Renal pelvis (tissue), 4 donors: Measurements from ENCODE around the gene TUFM. TPM values are rescaled to one million over a fixed set of nuclear protein-coding genes. Genes with fewer than 3 reads are reported as not detected.

Source experiments
- DNase-seq: peaks from one replicate; pipeline ENCODE4 v3.0.0-alpha.2; 2013
- polyA plus RNA-seq, 3 donors: library from polyadenylated mRNA; unstranded; fragments of 120-200 nt; gene quantifications; one replicate each; pipeline ENCODE4 v1.2.1, GENCODE V29; 2013; ENCODE audit not compliant: insufficient read length in 3 of 3

Gene TUFM
- polyA plus RNA-seq, 3 donors = 220 to 228 (median 223) TPM

DNA sequence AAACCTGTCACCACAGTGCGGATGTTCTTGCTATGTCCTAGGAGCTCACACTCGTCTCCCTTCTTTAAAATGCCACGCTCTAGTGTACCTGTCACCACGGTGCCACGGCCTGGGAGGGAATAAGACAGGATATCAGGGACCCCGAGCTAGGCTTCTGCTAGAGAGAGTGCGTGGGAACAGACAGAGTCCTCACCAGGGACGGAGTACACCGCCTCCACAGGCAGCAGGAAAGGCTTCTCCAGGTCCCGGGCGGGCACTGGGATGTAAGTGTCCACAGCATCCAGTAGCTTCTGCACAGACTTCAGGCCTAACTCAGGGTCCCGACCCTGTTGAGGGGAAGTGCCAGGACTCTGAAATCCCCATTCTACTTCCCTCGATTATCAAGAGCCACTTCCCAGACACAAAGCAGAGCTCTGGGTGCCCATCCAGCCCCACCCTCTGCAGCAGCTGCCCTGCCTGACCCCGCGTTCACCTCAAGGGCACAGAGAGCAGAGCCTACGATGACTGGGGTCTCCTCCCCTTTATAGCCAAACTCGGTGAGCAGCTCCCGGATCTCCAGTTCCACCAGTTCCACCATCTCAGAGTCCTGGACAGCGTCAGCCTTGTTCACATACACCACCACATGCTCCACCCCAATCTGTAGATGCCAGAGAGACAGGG lies 1.8 kb downstream of the TUFM start:
- no peak for DNase-seq

DNA sequence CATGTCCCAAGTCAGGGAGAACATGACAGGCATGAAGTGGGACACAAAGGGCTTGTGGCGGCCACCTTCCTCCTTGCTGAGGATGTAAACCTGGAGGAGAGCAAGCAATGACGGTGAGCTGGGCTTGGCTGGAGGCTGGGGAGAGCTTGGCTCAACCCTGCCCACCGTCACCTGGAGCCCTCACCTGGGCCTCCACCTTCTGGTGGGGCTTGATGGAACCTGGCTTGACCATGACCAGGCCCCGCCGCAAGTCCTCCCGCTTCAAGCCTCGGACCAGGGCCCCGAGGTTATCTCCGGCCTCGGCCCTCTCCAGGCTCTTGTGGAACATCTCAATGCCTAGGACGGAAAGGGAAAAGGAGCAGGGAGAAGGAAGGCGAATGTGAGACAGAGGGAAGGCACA lies 2.4 kb downstream of the TUFM start:
- no peak for DNase-seq

DNA sequence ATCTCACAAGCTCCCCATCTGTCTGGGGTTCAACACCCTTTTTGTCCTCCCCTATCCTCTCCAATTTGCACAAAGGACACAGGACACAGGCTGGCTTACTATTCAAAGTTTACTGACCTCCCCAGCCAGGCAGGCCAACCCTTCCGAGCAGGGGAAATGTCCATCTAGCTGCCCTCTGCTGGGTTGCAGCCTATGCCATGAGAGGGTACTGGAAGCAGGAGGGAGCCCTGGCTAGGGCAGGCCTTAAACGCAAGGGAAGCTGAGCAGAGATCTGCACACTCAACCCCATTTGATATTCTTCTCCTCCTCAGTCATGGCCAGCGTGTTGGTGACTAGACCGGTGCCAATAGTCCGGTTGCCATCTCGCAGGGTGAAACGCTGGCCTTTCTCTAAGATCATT lies 3.5 kb downstream of the TUFM start:
- no peak for DNase-seq

DNA sequence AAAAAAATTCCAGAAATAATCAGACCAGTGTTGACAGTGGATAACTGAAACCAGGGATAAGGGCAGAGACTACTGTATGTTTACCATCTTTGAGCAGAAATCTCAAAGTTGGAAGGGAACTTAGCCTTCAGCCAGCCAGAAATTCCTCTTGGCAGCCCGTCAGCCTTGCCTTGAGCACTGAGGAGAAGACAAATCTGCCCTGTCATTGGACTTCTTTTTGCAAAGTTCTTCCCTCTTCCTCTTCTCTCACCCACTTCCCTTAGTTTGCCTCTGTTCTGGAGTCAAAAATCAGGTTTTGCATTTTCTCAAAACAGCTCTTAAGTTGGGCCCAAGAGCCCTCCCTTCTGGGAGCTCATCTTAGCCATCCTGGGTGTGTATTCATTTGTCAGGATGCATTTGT lies 6.2 kb downstream of the TUFM start:
- no peak for DNase-seq

DNA sequence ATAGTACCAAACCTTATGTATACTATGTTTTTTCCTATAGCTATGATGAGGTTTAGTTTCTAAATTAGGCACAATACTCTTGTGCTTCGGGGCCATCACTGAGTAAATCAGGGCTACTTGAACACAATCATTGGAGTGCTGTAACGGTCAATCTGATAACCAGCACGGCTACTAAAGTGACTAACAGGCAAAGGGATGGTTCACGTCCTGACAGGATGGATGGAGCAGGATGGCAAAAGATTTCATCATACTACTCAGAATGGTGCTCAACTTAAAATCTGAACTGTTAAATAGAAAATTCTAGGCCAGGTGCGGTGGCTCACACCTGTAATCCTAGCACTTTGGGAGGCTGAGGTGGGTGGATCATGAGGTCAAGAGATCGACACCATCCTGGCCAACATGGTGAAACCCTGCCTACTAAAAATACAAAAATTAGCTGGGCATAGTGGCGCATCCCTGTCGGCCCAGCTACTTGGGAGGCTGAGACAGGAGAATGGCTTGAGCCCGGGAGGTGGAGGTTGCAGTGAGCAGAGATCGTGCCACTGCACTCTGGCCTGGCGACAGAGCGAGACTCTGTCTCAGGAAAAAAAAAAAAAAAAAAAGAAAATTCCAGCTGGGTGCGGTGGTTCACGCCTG lies 7.0 kb downstream of the TUFM start:
- DNase-seq = no peak

DNA sequence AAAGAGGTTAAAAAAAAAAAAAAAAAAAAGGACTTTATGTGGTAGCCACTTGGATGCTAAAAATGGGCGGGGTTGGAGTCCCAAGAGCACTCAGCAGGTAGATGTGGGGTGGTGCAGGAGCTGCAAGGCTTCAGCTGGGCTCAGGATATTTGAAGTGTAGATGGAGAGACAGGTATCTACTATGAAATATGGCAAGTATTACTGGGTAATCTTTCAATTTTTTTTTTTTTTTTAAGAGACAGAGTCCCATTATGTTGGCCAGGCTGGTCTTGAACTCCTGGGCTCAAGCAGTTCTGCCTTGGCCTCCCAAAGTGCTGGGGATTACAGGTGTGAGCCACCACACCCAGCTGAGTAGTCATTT lies 7.6 kb downstream of the TUFM start:
- no peak for DNase-seq

DNA sequence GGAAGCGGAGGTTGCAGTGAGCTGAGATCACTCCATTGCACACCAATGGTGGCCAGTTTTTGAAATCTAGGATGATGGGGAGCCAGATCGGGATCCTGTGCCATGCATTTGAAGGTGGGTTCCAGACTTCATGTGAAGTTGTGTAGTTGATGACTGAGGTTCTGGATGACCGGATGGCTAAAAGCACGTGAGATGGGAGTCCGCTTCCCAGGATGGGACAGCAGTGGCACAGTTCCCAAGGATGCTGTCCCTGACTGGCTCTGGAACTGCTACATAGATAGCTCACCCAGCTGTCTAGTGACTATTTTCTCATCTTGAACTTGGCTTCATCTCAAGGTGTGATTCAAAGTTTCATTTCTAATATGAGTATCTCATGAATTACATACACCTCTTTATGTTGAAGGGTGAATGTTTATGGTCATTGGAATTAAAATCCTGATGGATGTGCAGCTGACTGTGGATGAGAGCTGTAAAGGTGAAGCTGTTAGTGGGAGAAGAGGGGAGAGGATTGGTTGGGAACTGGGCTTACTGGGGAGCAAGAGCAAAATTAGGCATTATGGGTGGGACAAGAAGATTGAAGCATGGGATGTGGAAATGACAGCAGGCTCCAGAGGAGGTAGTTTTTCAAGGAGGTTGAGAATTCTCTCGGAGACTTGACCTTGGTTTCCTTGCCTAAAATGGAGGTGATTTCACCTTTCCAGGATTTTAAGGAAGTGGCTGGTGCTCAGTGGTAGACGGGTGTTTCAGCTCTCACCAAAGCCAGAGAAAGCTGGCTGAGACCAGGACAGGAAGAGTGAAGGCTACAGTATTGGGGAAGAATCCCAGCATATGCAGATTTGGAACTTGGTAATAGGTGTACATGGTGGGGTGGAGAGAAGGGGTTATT lies 8.2 kb downstream of the TUFM start:
- no peak for DNase-seq

DNA sequence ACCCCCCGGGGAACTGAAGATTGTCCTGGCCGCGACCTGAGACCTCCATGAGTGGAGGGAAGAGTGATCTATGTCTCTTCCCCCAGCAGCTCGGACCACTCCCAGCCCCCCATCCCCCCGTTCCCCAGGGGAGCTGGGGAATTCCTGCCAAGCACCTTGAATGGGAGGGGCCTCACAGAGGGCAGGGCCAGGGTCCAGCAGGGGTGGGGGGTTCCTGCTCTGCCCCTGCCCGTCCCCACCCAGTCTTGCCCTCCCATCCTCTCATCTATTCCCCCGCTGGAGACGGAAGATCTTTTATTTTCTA lies 9.4 kb downstream of the TUFM start:
- no peak for DNase-seq

DNA sequence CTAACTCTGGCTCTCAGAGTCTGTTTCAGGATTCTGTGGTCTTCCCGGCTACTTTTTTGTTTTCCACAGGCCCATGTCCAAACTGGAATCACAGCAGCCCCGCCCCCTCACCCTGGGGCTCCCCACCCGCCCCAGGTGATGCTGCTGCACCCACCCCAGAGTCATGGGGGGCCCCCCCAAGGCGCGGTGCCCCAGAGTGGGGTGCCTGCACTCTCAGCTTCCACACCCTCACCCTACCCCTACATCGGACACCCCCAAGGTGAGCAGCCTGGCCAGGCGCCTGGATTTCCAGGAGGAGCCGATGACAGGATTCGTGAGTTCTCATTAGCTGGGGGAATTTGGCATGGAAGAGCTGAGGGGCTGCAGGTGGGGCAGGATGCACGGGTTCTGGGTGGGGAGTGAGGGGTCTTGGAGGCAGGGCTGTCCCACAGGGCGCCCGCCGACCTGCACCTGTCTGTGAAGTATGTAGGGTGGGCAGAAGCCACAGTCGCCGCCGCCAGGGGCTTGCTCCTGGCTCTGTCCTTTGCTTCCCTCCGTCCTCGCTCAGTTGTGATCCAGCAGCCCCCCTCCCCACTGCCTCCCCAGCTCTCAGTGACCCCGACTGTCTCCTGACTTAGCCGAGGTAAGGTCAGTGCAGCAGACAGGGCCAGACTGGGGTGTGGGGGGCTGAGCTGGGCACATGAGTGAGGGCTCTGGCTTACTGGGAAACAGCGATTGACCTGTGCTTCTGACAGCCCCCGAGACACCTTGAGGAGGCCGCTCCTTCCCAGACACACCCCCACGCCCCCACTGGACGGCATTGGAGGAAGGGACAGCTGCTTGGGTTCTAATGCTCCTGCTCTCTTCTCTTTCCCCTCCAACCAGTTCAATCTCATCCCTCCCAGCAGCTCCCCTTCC lies 10.0 kb downstream of the TUFM start:
- DNase-seq = no peak

DNA sequence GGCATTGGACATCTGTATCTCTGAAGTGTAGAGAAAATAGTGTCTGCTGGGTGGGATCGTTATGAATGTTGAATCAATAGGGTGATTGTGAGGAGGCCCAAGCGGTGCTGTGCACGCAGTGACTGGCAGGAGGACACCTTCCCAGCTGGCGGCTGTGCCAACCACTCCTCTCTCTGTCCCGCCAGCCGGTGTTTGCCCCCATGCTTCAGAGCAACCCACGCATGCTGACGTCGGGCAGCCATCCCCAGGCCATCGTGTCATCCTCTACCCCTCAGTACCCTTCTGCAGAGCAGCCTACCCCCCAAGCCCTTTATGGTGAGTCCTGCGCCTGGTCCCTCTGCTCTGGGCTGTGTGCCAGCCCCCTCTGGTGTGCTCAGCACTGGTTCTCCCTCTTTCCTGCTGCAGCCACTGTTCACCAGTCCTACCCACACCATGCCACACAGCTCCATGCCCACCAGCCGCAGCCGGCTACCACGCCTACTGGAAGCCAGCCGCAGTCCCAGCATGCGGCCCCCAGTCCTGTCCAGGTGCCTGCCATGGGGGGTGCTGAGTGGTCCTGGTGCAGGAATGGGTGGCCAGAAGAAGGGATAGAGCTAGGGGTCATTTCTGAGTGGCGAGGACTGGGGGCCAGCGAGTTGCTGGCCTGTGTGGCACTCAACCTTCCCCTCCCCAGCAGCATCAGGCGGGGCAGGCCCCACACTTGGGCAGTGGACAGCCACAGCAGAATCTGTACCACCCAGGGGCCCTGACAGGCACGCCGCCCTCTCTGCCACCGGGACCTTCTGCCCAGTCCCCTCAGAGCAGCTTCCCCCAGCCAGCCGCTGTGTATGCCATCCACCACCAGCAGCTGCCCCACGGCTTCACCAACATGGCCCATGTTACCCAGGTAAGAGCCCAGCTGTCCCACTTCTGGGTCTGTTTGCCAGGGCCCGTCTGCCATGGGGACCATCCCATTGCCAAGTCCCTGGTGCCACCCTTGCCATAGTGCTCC lies 11.0 kb downstream of the TUFM start:
- no peak for DNase-seq

DNA sequence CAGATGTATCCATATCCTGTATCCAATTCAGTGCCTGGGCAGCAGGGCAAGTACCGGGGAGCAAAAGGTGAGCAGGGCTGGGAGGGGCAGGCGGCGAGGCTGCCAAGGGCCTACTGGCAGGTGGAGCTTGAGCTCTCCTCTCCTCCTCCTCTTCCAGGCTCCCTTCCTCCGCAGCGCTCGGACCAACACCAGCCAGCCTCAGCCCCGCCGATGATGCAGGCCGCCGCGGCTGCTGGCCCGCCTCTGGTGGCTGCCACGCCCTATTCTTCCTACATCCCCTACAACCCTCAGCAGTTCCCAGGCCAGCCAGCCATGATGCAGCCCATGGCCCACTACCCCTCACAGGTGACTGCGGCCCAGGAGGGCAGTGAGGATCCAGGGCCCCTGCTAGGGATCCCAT lies 11.8 kb downstream of the TUFM start:
- DNase-seq = no peak

DNA sequence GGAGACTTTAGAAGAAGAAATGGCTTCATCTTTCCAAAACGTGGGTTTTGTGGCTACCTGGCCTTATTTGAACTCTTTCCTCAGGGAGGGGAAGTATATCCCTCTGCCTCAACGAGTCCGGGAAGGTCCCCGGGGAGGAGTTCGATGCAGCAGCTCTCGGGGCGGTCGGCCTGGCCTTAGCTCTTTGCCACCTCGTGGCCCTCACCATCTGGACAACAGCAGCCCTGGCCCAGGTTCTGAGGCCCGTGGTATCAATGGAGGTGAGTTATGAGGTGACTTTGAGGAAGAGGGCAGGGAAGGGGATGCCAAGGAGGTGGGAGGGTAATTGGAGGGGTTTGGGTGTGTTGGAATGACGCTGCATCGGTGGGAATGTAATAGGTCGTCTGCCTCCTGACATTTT lies 15.6 kb downstream of the TUFM start:
- no peak for DNase-seq

DNA sequence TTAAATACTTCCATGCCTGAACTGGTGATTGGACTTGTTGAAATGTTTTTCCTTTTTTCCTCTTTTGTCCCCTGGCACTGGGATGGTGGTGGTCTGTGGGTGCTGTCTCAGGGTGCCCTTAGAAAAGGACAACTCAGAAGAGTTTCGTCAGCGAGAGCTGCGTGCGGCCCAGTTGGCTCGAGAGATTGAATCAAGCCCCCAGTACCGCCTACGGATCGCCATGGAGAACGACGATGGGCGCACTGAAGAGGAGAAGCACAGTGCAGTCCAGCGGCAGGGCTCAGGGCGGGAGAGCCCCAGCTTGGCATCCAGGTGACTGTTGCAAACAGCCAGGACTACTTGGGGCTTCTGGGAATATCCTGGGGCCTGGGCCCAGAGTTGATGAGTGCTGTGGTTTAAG lies 16.4 kb downstream of the TUFM start:
- DNase-seq = no peak

DNA sequence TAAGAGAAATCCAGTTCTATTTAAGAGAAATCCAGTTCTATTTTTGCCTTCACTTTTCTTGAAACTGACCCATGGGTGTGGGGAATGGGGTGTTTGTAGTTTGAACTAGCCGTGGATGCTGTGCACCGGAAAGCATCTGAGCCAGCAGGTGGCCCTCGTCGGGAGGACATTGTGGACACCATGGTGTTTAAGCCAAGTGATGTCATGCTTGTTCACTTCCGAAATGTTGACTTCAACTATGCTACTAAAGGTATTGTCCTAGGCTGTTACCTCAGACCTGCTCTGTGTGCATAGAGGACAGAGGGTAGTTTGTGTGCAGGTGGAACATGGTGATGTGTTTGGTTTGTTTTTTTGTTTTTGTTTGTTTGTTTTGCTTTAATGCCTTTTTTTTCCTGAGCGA lies 20.0 kb downstream of the TUFM start:
- no peak for DNase-seq

DNA sequence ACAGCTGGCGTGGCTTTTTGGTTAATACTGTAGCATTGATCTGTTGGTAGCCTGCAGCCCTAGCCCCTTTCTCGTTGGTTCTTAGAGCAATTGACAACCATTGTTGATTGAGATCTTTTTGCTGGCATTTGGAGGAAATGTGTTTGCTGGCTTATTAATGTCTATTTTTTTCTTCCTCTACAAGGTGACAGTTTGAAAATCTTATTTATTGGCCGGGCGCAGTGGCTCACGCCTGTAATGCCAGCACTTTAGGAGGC lies 21.5 kb downstream of the TUFM start:
- no peak for DNase-seq

DNA sequence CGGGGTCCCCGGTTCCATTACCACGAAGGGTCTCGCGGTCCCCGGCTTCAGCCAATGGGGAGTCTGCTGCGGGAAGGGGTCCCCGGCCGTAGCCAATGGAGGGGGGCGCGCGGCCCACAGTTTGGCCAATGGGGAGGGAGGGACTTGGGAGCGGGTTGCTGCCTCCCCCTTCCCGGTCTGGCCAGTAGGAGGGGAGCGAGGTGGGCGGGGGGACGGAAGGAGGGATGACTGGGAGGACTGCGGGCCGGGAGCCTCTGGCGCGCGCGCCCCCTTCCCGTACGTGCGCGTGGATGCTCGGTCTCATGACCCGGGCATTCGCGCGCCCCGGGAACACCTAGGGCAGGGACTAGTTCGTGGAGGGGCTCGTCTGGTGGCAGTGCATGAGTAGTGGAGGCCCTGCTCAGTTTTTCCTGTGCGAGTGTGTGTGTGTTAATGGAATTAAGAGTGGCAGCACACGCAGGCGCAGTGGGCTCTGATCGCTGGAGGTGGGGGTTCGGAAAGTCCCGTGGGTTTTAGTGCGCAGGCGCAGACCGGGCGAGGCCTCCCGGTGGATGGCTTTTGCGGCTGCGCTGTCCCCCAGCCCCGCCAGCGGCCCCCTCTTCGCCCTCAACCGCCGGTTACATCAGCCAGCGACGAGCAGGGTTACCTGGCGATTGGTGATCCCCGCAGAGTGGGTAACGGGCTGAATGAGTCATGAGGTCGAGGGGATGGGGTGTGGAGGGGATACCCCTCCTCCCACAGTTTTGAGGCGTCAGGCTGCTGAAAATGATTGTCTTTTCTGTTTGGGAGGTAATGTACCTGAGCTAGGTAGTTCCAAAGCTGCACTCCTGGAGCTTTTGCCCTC lies 22.1 kb downstream of the TUFM start:
- peak; percentile 98 for DNase-seq

DNA sequence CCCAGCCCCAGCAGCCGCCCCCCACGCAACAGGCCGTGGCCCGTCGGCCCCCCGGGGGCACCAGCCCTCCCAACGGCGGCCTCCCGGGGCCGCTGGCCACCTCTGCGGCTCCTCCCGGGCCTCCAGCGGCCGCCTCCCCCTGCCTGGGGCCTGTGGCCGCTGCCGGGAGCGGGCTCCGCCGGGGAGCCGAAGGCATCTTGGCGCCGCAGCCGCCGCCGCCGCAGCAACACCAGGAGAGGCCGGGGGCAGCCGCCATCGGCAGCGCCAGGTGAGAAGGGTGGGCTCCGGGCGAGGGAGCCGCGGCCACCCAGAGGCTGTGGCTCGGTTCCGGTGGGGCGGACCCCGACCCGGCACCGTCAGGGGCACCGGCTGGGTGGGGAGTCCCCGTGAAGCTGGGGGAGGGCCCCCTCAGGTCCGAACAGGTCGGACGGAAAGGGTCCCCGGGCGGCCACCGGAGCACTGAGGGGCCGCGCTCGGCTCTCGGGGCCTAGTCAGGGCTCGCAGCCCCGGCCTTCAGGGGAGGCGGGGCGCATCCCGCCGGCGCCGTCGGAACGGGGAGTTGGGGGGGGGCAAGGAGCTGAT lies 22.8 kb downstream of the TUFM start:
- DNase-seq = no peak

DNA sequence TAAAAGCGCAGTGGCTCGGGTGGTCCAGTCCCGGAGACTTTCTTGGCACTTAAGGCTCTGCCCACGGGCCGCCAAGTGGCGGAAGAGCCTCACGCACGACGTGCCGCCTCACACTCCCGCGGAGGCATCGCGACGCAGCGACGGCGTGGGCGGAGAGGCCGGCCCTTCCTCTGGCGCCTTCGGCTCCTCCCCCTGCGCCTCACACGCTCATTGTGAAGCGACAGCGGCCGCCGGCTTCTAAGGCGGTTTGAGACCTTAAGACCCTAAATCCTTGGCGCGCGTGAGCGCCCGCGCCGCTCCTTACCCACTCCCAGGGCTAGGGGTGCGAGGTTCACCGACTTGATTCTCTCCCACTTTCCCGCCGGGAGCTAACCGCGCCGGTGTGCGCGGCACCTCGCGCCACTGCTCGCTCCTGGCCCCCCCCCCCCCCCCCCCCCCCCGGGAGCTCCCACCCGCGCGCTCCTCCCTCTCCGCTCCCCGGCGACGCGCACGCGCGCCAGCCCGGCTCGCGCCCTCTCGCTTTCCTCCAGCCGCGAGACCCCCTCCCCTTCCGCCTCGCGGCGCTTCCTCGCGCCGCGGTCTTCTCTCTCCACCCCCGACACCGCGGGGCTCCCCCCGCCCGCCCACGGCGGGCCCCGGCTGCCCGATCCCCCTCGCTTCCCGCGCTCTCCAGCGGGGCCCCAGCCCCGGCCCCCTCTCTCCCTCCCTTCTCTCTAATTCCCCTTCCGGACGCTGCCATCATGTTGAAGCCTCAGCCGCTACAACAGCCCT lies 23.4 kb downstream of the TUFM start, which contains the start of gene ATXN2L:
ATXN2L (plus strand) TSS at position 480 of the 771 bp plus-strand sequence; CDS start at position 741, 261 bp downstream.
- peak; percentile 96 for DNase-seq
